ENCODE data around the gene CCDC32.

The CCDC32 gene

GRCh38 chr15:40569129-40569953 is 4.5 kb upstream of the CCDC32 start, which contains the start of gene RPUSD2:
TSS of gene RPUSD2 (plus strand) at chr15:40569299. CDS start at chr15:40569338, 39 bp downstream.
- DNase-seq: peak; percentile 92

GRCh38 chr15:40567111-40567510 is 2.3 kb upstream of the CCDC32 start:
- DNase-seq: no peak

- no peak for DNase-seq
Observed at GRCh38 chr15:40565333-40566238, 744 bp upstream of the CCDC32 start.

DNA sequence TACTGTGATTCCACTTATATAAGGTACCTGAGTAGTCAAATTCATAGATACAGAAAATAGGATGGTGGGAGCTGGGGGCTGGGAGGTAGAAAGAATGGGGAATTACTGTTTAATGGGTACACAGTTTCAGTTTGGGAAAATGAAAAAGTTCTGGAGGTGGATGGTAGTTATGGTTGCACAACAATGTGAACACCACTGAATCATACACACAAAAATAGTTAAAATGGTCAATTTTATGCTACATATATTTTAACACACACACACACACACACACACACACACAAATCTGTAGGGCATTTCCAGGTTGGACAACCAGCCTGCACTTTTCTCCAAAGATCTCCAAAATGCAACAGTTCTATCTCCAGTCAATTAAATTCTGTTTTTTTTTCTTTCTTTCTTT is 1.4 kb downstream of the CCDC32 start:
- no peak for DNase-seq

DNA sequence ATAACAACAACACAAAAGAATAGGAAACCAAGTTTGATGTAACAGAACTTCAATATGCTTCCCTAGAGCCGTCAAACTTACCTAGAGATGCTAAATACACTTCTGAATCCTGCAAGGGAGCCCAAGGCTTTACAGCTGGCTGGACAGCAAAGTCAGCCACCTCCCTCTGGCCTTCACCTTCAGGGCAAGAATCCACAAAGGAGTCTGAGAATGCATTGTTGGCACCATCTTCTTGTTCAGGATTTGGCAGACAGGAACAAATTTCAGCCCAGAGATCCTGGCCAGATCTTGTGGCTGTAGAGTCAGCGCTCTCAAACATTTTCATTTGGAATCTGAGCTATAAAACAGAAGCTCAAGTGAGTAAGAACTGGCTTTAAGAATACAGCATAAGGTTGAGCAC is 2.2 kb downstream of the CCDC32 start:
- DNase-seq: no peak

DNA sequence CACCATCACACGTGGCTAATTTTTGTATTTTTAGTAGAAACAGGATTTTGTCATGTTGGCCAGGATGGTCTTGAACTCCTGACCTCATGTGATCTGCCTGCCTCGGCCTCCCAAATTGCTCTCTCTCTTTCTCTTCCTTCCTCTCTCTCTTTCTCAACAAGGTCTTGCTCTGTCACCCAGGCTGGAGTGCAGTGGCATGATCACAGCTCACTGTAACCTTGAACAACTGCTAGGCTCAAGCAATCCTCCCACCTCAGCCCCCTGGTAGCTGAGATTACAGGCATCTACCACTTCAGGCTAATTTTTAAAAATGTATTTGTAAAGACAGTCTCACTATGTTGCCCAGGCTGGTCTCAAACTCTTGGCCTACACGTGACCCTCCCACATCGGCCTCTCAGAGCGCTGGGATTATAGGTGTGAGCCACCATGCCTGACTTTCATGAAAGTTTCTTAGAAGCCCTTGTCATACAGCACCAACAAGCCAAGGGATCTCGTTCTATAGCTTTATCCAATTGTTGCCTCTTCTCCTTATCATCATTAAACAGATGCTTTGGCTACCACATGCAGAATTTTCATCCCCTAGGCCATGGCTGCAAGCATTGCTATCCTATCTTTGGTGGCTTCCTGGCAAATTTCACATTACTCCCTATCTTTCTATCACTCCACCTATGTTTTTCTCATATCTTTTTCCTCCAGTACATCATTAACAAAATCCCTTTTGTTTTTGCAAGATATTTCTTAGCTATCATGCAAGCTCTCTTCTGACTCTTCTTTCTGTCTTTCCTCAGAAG is 5.7 kb downstream of the CCDC32 start:
- no peak for DNase-seq

GRCh38 chr15:40555876-40556275 is 9.0 kb downstream of the CCDC32 start:
- no peak for DNase-seq

GRCh38 chr15:40554161-40554525 is 10.7 kb downstream of the CCDC32 start:
- no peak for DNase-seq

DNA sequence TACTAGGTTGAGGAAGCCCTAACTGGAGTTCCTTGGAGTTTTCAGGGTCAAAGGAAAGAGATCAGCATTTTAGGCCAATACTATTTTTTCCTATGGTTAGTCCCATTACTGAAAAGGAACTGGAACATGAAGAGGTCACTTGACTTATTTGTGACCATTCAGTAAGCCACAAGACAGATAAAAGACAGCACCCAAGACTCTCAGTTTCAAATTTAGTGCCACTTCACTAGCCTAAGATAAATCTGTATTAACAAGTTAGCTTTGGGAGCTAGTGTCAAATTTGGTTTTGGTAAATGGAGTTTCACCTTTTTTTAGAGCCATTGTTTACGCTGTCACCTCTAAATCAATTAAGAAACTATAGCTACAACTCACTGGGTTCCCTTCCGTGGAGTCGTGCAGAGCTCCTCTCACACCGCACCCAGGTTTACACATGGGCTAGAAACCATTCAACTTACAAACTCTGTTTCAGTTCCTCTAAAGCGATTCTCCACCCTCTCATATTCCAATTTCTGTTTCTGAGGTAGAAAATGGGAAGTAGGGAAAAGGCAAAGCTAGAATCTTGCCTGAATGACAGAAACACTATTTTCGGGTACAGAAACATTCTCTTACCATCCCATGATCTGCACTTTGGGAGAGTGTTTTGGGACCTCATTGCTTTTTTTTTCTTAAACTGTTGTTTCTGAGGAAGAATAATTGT is 14.4 kb downstream of the CCDC32 start:
- DNase-seq: no peak

DNA sequence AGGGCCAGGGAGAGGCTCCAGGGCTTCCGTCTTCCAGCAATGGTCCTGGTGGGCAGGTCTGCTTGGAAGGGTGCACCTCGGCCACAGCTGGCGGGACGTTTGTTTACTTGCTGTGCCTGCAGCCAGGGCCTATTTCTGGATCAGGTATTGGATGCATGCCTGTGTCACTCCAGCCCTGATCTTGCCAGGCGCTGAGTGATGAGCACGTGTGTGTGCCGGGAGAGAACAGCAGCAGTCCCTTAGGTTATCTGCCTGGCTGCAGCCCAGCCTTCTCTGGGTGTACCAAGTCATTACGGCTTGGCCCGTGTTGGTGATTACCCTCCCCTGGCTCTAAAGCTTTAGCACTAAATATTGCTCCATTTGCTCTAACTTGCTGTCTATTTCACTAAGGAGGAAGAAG is 14.9 kb downstream of the CCDC32 start:
- no peak for DNase-seq

GRCh38 chr15:40548610-40549009 is 16.2 kb downstream of the CCDC32 start:
- no peak for DNase-seq

DNA sequence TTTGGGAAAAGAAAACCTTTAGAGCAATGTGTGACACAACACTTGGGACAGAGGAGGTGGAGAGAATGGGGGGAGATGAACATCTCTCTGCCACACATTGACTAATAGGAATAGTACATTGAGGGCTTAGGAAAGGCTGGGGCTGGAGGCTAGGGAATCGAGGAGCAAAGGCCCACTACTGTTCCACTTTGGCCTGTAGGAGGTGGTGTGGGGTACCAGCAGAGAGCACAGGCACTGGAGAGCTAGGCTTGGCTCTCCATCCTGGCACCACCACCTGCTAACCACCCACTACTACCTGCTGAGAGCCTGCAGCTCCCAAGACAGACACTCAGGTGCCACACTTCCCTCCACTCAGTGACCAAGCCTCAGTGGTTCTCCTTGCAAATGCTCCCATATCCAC is 19.4 kb downstream of the CCDC32 start:
- DNase-seq: no peak

- no peak for DNase-seq
Observed at GRCh38 chr15:40543631-40544294, 21.1 kb downstream of the CCDC32 start.

DNA sequence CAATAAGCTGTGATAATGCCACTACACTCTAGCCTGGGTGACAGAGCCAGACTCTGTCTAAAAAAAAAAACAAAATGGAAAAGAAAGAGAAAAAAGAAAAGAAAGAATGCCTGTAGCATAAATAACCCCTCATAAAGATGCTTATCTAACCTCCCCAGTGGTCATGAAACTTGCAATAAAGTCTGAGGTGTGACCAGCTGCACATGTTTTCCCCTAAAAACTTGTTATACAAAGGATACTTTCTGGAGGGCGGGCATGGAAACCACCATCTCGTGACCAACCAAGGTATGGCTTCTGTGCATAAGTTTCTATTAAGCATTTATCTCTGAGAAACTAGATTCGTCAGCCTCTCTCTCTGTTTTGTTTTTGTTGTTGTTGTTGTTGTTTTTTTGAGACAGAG is 21.8 kb downstream of the CCDC32 start:
- no peak for DNase-seq

DNA sequence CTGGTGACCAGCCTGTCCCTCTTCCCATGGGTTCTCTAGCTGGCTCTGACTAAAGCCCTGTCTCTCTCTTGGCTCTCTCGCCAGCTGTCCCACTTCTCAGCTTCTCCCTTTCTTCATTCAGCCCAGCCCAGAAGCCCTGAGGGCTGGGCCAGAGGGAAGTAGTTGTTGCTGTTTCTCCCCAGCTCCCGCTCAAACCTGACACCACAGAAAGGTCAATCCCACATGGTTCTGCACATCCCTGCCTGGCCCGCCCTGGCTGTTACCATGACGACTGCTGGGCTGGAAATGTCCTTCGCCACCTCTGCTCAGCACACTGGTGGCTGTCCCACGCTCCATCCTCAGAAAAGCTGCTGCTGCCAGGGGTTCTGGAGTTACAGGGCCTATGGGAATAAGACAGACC is 25.9 kb downstream of the CCDC32 start:
- DNase-seq: peak; percentile 18

DNA sequence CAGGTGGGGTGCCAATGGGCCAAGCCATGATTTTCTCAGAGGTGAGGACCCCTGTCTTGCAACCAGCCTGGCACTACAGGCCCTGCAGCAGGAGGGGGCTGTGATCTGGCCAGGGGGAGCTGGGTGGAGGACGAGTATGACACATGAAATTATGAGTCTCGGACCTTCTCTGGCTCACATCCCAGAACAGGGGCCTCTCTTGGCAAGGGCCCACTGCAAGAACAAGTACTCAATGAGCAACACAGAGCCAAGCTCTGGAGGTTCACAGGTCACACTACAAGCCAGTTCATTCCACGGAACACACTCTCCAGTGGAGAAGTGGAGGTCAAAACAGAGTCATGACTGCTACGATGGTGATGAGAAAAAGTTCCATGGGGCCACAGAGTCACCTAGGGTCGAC is 28.3 kb downstream of the CCDC32 start:
- DNase-seq: no peak

GRCh38 chr15:40534371-40534770 is 30.5 kb downstream of the CCDC32 start:
- no peak for DNase-seq

DNA sequence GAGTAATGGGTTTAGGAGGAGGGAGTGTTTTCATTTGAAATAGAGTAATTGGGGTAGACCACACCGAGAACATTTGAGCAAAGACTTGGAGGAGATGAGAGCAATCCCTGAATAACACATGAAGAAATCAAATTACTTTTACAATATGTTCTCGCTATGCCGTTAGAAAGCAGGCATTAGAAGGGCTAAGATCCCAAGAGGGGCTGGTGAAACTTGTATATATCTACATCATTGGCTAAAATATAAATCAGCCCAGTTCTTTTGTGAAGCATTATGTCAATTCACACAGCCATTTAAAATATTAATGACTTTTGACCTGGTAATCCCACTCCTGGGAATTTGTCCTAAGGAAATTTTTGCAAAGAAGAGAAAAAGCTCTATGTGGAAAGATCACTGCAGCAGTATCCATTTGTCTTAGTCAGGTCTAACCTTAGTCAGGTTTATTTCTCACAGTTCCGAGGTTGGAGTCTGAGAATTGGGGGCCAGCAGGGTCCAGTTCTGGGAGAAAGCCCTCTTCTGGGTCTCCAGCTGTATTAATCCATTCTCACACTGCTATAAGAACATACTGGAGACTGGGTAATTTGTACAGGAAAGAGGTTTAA is 31.0 kb downstream of the CCDC32 start:
- no peak for DNase-seq

- no peak for DNase-seq
Observed at GRCh38 chr15:40528801-40529200, 36.0 kb downstream of the CCDC32 start.

- no peak for DNase-seq
Observed at GRCh38 chr15:40525855-40526254, 39.0 kb downstream of the CCDC32 start.

- DNase-seq: no peak
Observed at GRCh38 chr15:40523611-40524010, 41.2 kb downstream of the CCDC32 start.
